Neural cell (in vitro differentiated cells): ENCODE measurements around the gene EVL. TPM values are rescaled to one million over a fixed set of nuclear protein-coding genes. Genes with fewer than 3 reads are reported as not detected.

Experiments
- H2AFZ ChIP-seq: fragments of 200-600, 300-800 bp; sonication (generic), shearing (Covaris generic); 2 replicates; pipeline ENCODE4 v1.6.0; 2014; ENCODE audit warnings: low read depth, mild to moderate bottlenecking, antibody characterized with exemption, low read length, moderate library complexity
- H3F3A ChIP-seq: fragments of 200-600 bp; shearing (Covaris generic); 2 replicates; pipeline ENCODE4 v1.6.1; 2016; ENCODE audit warnings: mild to moderate bottlenecking, moderate library complexity, mixed read lengths, antibody characterized with exemption, low read length; ENCODE audit not compliant: insufficient read depth, poor library complexity, severe bottlenecking
- H3K27ac ChIP-seq: fragments of 200-600, 300-800 bp; sonication (generic), shearing (Covaris generic); 2 replicates; pipeline ENCODE4 v1.5.1; 2014; ENCODE audit warnings: mild to moderate bottlenecking, low read length, moderate library complexity
- H3K27me3 ChIP-seq: fragments of 300-800, 200-600 bp; sonication (generic), shearing (Covaris generic); 2 replicates; pipeline ENCODE4 v1.6.0; 2014; ENCODE audit warnings: mild to moderate bottlenecking, low read depth, low read length, moderate library complexity; ENCODE audit not compliant: insufficient read depth
- H3K36me3 ChIP-seq: fragments of 300-800, 200-600 bp; sonication (generic), shearing (Covaris generic); 2 replicates; pipeline ENCODE4 v1.5.1; 2014; ENCODE audit warnings: mild to moderate bottlenecking, antibody characterized with exemption, low read length, moderate library complexity; ENCODE audit not compliant: insufficient read depth
- H3K4me2 ChIP-seq: fragments of 300-800, 200-600 bp; sonication (generic), shearing (Covaris generic); 2 replicates; pipeline ENCODE4 v1.6.0; 2014; ENCODE audit warnings: mild to moderate bottlenecking, low read length
- H3K4me3 ChIP-seq: fragments of 300-800, 200-600 bp; sonication (generic), shearing (Covaris generic); 2 replicates; pipeline ENCODE4 v1.5.1; 2014; ENCODE audit warnings: mild to moderate bottlenecking, low read length, moderate library complexity
- H3K79me2 ChIP-seq: fragments of 200-600 bp; shearing (Covaris generic); replicated peaks from 2 replicates; pipeline ENCODE4 v1.6.0; 2014; ENCODE audit warnings: mild to moderate bottlenecking, low read length, moderate library complexity; ENCODE audit not compliant: insufficient read depth
- H3K9ac ChIP-seq: fragments of 300-800, 200-600 bp; sonication (generic), shearing (Covaris generic); 2 replicates; pipeline ENCODE4 v1.6.1; 2016; ENCODE audit warnings: mild to moderate bottlenecking, low read length, mixed read lengths
- H3K9me2 ChIP-seq: fragments of 200-600 bp; shearing (Covaris generic); 2 replicates; pipeline ENCODE4 v1.6.1; 2016; ENCODE audit warnings: mild to moderate bottlenecking, low read length, mixed read lengths; ENCODE audit not compliant: insufficient read depth
- H3K9me3 ChIP-seq: fragments of 200-600, 300-800 bp; sonication (generic), shearing (Covaris generic); 2 replicates; pipeline ENCODE4 v1.6.1; 2016; ENCODE audit warnings: mild to moderate bottlenecking, mixed run types, low read length, moderate library complexity, mixed read lengths
- H4K20me1 ChIP-seq: fragments of 200-600 bp; shearing (Covaris generic); 2 replicates; pipeline ENCODE4 v1.6.1; 2016; ENCODE audit warnings: mild to moderate bottlenecking, mixed run types; ENCODE audit not compliant: insufficient read depth
- EP300 ChIP-seq: fragments of 450-650 bp; conservative IDR thresholded peaks from 2 replicates; pipeline ENCODE4 v1.6.1; 2014; ENCODE audit warnings: antibody characterized with exemption, mild to moderate bottlenecking, moderate library complexity; ENCODE audit not compliant: poor library complexity, severe bottlenecking
- EZH2 ChIP-seq: fragments of 200-600, 300-800 bp; shearing (Covaris generic), sonication (generic); IDR thresholded peaks from 2 replicates; pipeline ENCODE4 v1.6.1; 2014; ENCODE audit warnings: antibody characterized with exemption, low read length, borderline replicate concordance, mild to moderate bottlenecking; ENCODE audit not compliant: insufficient read depth, poor library complexity, severe bottlenecking
- MXI1 ChIP-seq: fragments of 450-650 bp; conservative IDR thresholded peaks from 2 replicates; pipeline ENCODE4 v1.6.1; 2014; ENCODE audit warnings: antibody characterized with exemption, mild to moderate bottlenecking; ENCODE audit not compliant: poor library complexity, severe bottlenecking
- POLR2AphosphoS5 ChIP-seq: IDR thresholded peaks from 2 replicates; pipeline ENCODE4 v1.6.1; 2012
- RAD21 ChIP-seq: fragments of 450-650 bp; conservative IDR thresholded peaks from 2 replicates; pipeline ENCODE4 v1.6.1; 2014; ENCODE audit warnings: antibody characterized with exemption, mild to moderate bottlenecking, moderate library complexity
- SMC3 ChIP-seq: fragments of 450-650 bp; conservative IDR thresholded peaks from 2 replicates; pipeline ENCODE4 v1.6.1; 2014; ENCODE audit warnings: antibody characterized with exemption, mild to moderate bottlenecking, moderate library complexity; ENCODE audit not compliant: poor library complexity
- TAF1 ChIP-seq: IDR thresholded peaks from 2 replicates; pipeline ENCODE4 v1.6.1; 2012; ENCODE audit warnings: low read depth
- polyA plus RNA-seq: library from polyadenylated mRNA; depleted of rRNA; stranded (reverse); fragments of >200 nt; gene quantifications from 2 replicates; pipeline ENCODE4 v1.2.3, GENCODE V29; 2014
- TF ChIP-seq, protein P1 (sequence below): IDR thresholded peaks from 2 replicates; pipeline ENCODE4 v1.6.1; 2012; ENCODE audit warnings: borderline replicate concordance
- TF ChIP-seq, protein P2 (sequence below): fragments of 450-650 bp; IDR thresholded peaks from 2 replicates; pipeline ENCODE4 v1.5.1; 2014; ENCODE audit warnings: antibody characterized with exemption, mild to moderate bottlenecking, moderate library complexity; ENCODE audit not compliant: poor library complexity, severe bottlenecking

Gene EVL
- polyA plus RNA-seq, 1 donor from 2014 or later: 387 TPM

DNA sequence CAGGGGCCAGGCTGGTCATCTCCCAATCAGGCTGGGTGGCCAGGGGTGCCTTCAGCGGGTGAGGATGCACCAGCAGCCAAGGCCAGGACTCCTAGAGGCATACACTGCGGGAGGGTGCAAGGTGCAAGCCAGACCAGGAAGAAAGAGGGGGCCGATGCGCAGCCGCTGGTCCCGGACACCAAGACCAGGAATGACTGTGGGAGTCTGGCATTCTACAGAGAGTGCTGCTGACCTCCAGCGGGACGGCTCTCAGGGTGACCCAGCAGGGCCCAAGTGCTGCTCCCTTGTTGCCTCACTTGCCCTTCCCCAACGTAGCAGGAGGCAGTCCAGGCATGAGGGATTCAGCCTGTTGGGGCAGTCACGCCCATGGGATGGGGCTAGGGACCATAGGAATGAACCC lies 58.4 kb downstream of the EVL start:
- Histone ChIP-seq H3F3A (no peaks in the 10 kb centered on the region), H3K9me3 (no peaks in the 10 kb centered on the region), H3K79me2 (no peaks in the 10 kb centered on the region), H4K20me1 (peaks cover 5% of the 10 kb centered on the region), H3K9ac (no peak overlapping the region), H3K4me3 (no peak overlapping the region), H3K36me3 (peaks cover 17% of the 10 kb centered on the region), H2AFZ (no peak overlapping the region), H3K4me2 (no peak overlapping the region), H3K27ac (no peak overlapping the region), H3K27me3 (no peaks in the 10 kb centered on the region), H3K9me2 (no peaks in the 10 kb centered on the region)
- TF ChIP-seq EP300: no peak
- no peak for TF ChIP-seq TAF1
- TF ChIP-seq, protein P1, sequence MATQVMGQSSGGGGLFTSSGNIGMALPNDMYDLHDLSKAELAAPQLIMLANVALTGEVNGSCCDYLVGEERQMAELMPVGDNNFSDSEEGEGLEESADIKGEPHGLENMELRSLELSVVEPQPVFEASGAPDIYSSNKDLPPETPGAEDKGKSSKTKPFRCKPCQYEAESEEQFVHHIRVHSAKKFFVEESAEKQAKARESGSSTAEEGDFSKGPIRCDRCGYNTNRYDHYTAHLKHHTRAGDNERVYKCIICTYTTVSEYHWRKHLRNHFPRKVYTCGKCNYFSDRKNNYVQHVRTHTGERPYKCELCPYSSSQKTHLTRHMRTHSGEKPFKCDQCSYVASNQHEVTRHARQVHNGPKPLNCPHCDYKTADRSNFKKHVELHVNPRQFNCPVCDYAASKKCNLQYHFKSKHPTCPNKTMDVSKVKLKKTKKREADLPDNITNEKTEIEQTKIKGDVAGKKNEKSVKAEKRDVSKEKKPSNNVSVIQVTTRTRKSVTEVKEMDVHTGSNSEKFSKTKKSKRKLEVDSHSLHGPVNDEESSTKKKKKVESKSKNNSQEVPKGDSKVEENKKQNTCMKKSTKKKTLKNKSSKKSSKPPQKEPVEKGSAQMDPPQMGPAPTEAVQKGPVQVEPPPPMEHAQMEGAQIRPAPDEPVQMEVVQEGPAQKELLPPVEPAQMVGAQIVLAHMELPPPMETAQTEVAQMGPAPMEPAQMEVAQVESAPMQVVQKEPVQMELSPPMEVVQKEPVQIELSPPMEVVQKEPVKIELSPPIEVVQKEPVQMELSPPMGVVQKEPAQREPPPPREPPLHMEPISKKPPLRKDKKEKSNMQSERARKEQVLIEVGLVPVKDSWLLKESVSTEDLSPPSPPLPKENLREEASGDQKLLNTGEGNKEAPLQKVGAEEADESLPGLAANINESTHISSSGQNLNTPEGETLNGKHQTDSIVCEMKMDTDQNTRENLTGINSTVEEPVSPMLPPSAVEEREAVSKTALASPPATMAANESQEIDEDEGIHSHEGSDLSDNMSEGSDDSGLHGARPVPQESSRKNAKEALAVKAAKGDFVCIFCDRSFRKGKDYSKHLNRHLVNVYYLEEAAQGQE: no peak
- TF ChIP-seq RAD21: no peak
- TF ChIP-seq, protein P2, sequence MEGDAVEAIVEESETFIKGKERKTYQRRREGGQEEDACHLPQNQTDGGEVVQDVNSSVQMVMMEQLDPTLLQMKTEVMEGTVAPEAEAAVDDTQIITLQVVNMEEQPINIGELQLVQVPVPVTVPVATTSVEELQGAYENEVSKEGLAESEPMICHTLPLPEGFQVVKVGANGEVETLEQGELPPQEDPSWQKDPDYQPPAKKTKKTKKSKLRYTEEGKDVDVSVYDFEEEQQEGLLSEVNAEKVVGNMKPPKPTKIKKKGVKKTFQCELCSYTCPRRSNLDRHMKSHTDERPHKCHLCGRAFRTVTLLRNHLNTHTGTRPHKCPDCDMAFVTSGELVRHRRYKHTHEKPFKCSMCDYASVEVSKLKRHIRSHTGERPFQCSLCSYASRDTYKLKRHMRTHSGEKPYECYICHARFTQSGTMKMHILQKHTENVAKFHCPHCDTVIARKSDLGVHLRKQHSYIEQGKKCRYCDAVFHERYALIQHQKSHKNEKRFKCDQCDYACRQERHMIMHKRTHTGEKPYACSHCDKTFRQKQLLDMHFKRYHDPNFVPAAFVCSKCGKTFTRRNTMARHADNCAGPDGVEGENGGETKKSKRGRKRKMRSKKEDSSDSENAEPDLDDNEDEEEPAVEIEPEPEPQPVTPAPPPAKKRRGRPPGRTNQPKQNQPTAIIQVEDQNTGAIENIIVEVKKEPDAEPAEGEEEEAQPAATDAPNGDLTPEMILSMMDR: no peak
- TF ChIP-seq SMC3: no peak
- no peak for TF ChIP-seq POLR2AphosphoS5
- no peak for TF ChIP-seq MXI1
- no peak for TF ChIP-seq EZH2

DNA sequence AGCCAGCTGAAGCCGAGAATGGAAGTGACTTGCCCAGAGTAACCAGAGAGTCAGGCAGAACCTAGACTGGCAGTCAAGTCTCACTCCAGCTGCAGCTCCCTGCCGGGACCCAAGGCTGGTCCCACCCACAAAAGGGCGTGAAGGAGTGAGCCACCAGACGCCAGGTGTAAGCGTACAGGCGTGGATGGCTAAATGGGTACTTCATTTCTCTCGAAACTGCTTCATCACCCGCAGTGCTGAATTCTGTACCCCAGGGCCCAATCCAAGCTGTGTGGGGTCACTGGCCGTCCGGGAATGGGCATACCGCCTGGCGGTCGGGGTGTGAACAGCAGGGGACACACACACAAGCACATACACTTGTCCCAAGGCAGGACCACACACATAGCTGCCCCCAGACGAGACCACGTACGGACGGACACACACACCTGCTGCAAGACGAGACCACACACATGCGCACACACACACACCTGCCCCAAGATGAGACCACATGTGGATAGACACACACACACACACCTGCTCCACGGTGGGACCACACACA lies 59.4 kb downstream of the EVL start:
- no peak overlapping the region for H3K4me2 ChIP-seq
- no peak overlapping the region for H3K9ac ChIP-seq
- no peaks in the 10 kb centered on the region for H3K79me2 ChIP-seq
- no peak overlapping the region for H2AFZ ChIP-seq
- peaks cover 4% of the 10 kb centered on the region for H4K20me1 ChIP-seq
- TF ChIP-seq POLR2AphosphoS5 (no peak), MXI1 (no peak), TAF1 (no peak), EZH2 (no peak), RAD21 (no peak), SMC3 (no peak), EP300 (no peak)
- TF ChIP-seq, protein P1: no peak
- TF ChIP-seq, protein P2: no peak
- H3K27ac ChIP-seq: no peak overlapping the region
- peaks cover 17% of the 10 kb centered on the region for H3K36me3 ChIP-seq
- no peak overlapping the region for H3K4me3 ChIP-seq
- H3K9me2 ChIP-seq: no peaks in the 10 kb centered on the region
- no peaks in the 10 kb centered on the region for H3K9me3 ChIP-seq
- no peaks in the 10 kb centered on the region for H3K27me3 ChIP-seq
- H3F3A ChIP-seq: no peaks in the 10 kb centered on the region
